Lower leg skin (tissue), 4 donors: ENCODE data around the gene DPP10. TPM values are rescaled to one million over a fixed set of nuclear protein-coding genes. Genes with fewer than 3 reads are reported as not detected.

Source experiments
- DNase-seq, 2 donors: peaks; one replicate each; pipeline ENCODE4 v3.0.0-alpha.2; 2019; ENCODE audit warnings: low spot score in 2 of 2
- H3K4me3 ChIP-seq: fragments of 200-600 bp; sonication (generic); 2 replicates; pipeline ENCODE4 v1.5.1; 2017; ENCODE audit warnings: mild to moderate bottlenecking, low read depth; ENCODE audit not compliant: poor library complexity, severe bottlenecking
- CTCF ChIP-seq, 3 donors: fragments of 450-650 bp; IDR thresholded peaks; one replicate each; pipeline ENCODE4 v1.5.1; 2016; ENCODE audit warnings: antibody characterized with exemption in 3 of 3, mild to moderate bottlenecking in 3 of 3, moderate library complexity in 2 of 3
- POLR2A ChIP-seq, 2 donors: fragments of 450-650 bp; IDR thresholded peaks; one replicate each; pipeline ENCODE4 v1.6.1; 2016 to 2017; ENCODE audit warnings: antibody characterized with exemption in 2 of 2, mild to moderate bottlenecking in 1 of 2, moderate library complexity in 1 of 2
- WGBS, 2 donors: methylation state at CpG; one replicate each; pipeline ENCODE4 v1.1.5; 2018; 5-methylcytosine and 5-hydroxymethylcytosine counted together
- intact Hi-C: fragments of 100-400 bp; cut with DNase I; formaldehyde crosslinking; loops from one replicate; pipeline ENCODE4 v1.15.0; 2023; ENCODE audit warnings: low total_unique reads
- total RNA-seq, 4 donors: library from RNA; depleted of rRNA; stranded (reverse); fragments of >200 nt; gene quantifications; one replicate each; pipeline ENCODE4 v1.1.0, GENCODE V29; 2016

DPP10 gene
- total RNA-seq, 4 donors from 2014 or later, result 1.1 TPM; not detected in 3

DNA sequence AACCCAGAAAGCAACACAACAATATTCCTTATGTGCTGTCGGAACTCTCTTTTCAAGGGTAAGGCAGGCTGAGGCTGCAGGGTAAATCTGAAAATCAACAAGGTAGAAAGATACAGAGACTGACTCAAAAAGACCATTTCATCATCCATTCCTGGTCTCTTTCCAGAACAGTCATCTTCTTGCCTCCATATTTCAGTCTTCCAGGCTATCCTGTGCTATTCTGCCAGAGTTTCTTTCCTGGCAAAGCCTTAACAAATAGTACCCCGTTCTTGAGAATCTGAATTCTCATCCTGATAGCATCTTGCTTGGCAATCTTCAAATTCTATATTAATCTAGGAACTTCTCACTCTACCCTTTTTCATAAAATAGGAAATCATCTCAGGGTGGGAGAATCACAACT lies 15.5 kb downstream of the DPP10 start:
- TF ChIP-seq CTCF (IDR thresholded peaks at IDR 0.05) (no peak), POLR2A (IDR thresholded peaks at IDR 0.05) (no peak)
- DNase-seq, result no peak
- H3K4me3 ChIP-seq, result no peak overlapping the region
- WGBS, 2 donors, result 87 to 92% methylated on average over 2 of the region's 2 CpGs
- intact Hi-C loops, result no loop called here

DNA sequence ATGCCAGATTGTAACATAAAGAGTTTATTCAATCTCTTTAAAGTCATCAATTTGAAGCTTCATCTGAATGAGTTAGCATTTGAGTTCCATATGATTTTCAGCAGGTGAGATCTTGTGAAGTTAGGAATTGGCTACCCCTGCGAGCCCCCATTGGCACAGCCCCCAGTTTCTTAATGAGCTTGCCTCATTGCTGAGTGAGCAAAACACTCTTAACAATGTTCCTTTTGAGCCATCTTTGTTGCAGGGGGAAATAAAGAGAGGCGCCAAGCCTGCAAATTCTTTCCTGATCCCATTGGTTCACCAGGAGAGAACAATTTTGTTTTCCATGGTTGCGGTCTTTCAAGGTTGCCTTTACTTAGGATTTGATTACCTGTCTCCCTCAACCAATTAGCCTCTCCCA lies 18.7 kb downstream of the DPP10 start:
- WGBS, 2 donors, result 71% methylated on average over 3 of the region's 3 CpGs
- DNase-seq, result no peak
- intact Hi-C loops, result no loop called here
- H3K4me3 ChIP-seq, result no peak overlapping the region
- TF ChIP-seq POLR2A (IDR thresholded peaks at IDR 0.05), result no peak
- TF ChIP-seq CTCF (IDR thresholded peaks at IDR 0.05), result no peak

DNA sequence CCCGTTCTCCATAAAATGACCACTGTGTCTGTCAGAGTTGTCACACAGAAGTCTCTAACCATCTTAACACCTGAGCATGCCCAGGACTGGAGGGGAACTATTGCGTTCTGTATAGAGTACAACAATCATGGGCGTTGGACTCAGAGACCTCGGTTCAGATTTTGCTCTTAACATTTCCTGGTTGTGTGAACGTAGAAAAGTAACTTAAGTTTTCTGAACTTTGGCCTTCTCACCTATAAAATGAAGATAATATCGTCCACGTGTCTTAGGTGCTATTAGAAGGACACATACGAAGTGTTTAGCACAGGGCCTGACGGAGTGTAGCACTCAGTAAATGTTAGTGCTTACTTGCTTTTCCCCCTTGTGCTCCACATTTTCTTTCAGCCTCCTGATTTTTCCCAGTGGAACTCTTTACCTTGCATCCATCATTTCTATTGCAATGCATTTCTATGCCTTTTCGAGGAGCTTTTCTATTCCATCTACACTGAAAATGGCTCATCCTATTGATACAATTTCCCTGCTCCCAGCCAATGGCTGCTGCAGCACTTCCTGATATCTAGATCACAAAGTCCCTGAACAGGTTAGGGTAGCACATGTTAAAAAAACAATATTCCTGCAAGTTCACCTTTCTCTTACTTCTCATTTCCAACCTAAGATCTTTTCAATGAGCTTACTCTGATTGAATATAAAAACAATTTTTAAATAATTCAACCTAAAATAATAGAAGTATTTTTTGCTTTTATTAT lies 22.7 kb downstream of the DPP10 start:
- intact Hi-C loops, result no loop called here
- 85 to 86% methylated on average over 10 of the region's 10 CpGs for WGBS, 2 donors

GRCh38 chr2:114468343-114468742 lies 25.9 kb downstream of the DPP10 start:
- H3K4me3 ChIP-seq, result no peak overlapping the region
- intact Hi-C loops, result no loop called here
- no peak for DNase-seq
- 77 to 80% methylated on average over 4 of the region's 4 CpGs for WGBS, 2 donors
- TF ChIP-seq POLR2A (IDR thresholded peaks at IDR 0.05), result no peak
- no peak for TF ChIP-seq CTCF (IDR thresholded peaks at IDR 0.05)

More for the DNA sequence above, 22.7 kb downstream of the DPP10 start:
- TF ChIP-seq POLR2A (IDR thresholded peaks at IDR 0.05) (no peak), CTCF (IDR thresholded peaks at IDR 0.05) (no peak)
- no peak overlapping the region for H3K4me3 ChIP-seq
- DNase-seq, result no peak

- no peak for DNase-seq
- no peak overlapping the region for H3K4me3 ChIP-seq
- no peak for TF ChIP-seq CTCF (IDR thresholded peaks at IDR 0.05)
- TF ChIP-seq POLR2A (IDR thresholded peaks at IDR 0.05), result no peak
- intact Hi-C loops, result no loop called here
- 79 to 89% methylated on average over 3 of the region's 3 CpGs for WGBS, 2 donors
Measured at GRCh38 chr2:114472246-114472645, 29.8 kb downstream of the DPP10 start.

DNA sequence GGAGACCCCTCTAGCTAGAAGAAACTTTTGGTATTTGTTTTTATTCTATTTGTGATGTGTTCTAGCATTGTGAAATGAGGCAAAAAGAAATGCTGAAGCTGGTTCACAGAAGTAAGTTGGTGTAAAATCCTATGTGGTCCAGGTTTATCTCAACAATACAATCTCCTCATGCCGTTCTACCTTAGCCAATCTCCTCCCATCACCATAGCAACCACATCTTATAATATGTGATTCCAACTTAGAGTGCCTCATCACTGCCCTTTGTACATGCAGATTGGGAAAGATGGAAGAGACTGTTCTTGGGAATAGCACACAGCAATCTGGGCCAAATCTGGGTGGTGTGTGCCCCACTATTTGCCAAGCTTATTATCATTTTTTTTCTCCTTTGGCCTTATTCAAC lies 30.3 kb downstream of the DPP10 start:
- no peak for DNase-seq
- TF ChIP-seq CTCF (IDR thresholded peaks at IDR 0.05) (no peak), POLR2A (IDR thresholded peaks at IDR 0.05) (no peak)
- 76 to 81% methylated on average over 1 of the region's 1 CpG for WGBS, 2 donors
- no peak overlapping the region for H3K4me3 ChIP-seq
- intact Hi-C loops, result no loop called here
